Osteoblast (primary cell): ENCODE measurements around the gene MICAL3. TPM values are rescaled to one million over a fixed set of nuclear protein-coding genes. Genes with fewer than 3 reads are reported as not detected.
"Not testable (repeated sequence)": the region's sequence is repeated elsewhere in the genome, so short reads cannot be mapped to it uniquely, and the experiment has no call there.

Source experiments
- DNase-seq: peaks from one replicate; pipeline ENCODE4 v3.0.0; 2011; ENCODE audit warnings: low spot score, mixed read lengths; ENCODE audit not compliant: insufficient read length; ENCODE audit errors: missing footprints
- H2AFZ ChIP-seq: 2 replicates; pipeline ENCODE4 v1.6.0; 2011; ENCODE audit warnings: mild to moderate bottlenecking, low read length
- H3K27ac ChIP-seq: 2 replicates; pipeline ENCODE4 v1.5.1; 2011; ENCODE audit warnings: mild to moderate bottlenecking, low read depth, low read length, moderate library complexity
- H3K27me3 ChIP-seq: 2 replicates; pipeline ENCODE4 v1.6.0; 2012; ENCODE audit warnings: mild to moderate bottlenecking, control low read depth, inconsistent platforms, low read length, moderate library complexity; ENCODE audit not compliant: insufficient read depth
- H3K36me3 ChIP-seq: 2 replicates; pipeline ENCODE4 v1.5.1; 2011; ENCODE audit warnings: mild to moderate bottlenecking, low read length, control low read depth, moderate library complexity; ENCODE audit not compliant: insufficient read depth
- H3K4me1 ChIP-seq: 2 replicates; pipeline ENCODE4 v1.5.1; 2011; ENCODE audit warnings: mild to moderate bottlenecking, low read length, control low read depth, moderate library complexity; ENCODE audit not compliant: insufficient read depth
- H3K4me2 ChIP-seq: 2 replicates; pipeline ENCODE4 v1.6.0; 2011; ENCODE audit warnings: mild to moderate bottlenecking, low read length; ENCODE audit not compliant: insufficient read depth
- H3K4me3 ChIP-seq: fragments of 200-600 bp; sonication (generic); 3 replicates; pipeline ENCODE4 v1.5.1; 2012; ENCODE audit warnings: mild to moderate bottlenecking, low read length, inconsistent platforms; ENCODE audit not compliant: insufficient read depth
- H3K79me2 ChIP-seq: 2 replicates; pipeline ENCODE4 v1.6.0; 2012; ENCODE audit warnings: mild to moderate bottlenecking, low read length, control low read depth, inconsistent platforms; ENCODE audit not compliant: insufficient read depth
- H3K9me3 ChIP-seq: 2 replicates; pipeline ENCODE4 v1.5.1; 2011; ENCODE audit warnings: low read depth, low read length, control low read depth
- H4K20me1 ChIP-seq: 2 replicates; pipeline ENCODE4 v1.6.0; 2012; ENCODE audit warnings: mild to moderate bottlenecking, low read length, control low read depth; ENCODE audit not compliant: insufficient read depth
- total RNA-seq: library from RNA; depleted of rRNA; stranded (reverse); fragments of >200 nt; gene quantifications from 2 replicates; pipeline ENCODE4 v1.2.3, GENCODE V29; 2012
- TF ChIP-seq, protein P1 (sequence below): IDR thresholded peaks from 2 replicates; pipeline ENCODE4 v1.5.1; 2011; ENCODE audit warnings: mild to moderate bottlenecking, low read depth, low read length, moderate library complexity; ENCODE audit errors: extremely low read depth

Gene MICAL3
- total RNA-seq, 1 donor, result 35.1 TPM

DNA sequence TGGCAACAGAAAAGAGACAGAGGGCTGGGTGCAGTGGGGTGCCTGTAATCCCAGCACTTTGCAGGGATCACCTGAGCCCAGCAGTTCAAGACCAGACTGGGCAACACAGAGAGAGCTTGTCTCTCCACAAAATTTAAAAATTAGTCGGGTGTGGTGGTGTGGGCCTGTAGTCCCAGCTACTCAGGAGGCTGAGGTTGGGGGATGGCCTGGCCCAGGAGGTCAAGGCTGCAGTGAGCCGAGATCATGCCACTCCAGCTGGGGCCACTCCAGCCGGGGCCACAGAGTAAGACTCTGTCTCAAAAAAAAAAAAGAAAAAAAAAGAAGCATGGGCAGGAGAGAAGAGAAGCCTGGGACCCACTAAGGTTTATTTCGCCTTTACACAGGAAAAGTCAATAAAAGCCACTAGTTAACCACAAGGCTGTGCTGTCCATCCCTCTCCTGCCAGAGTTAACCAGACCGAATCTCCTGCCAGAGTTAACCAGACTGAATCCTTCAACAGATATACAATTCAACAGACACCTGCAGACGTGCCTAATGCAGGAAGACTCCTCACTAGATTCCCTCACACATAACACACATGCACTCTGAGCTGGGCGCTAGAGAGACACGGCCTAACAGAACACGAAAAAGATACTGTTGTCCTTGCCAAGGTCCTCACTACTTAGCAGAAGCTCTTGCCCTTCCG, 29.8 kb downstream of the MICAL3 start:
- H3K79me2 ChIP-seq, result peaks cover 94% of the 10 kb centered on the region

DNA sequence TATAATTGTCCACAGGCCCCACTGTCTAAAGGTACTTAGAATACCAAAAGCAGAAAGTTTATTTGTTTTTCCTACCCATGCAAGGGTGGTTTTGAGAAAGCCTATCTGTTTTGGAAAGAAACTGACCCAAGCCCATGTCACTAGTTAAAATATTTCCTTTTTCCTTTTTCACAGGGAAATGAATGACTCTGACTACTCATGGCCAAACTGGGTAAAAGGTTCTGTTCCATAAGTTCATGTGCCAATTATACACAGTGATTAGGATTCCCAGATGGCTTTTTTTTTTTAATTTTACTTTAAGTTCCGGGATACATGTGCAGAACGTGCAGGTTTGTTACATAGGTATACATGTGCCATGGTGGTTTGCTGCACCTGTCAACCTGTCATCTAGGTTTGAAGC, 31.4 kb downstream of the MICAL3 start:
- H4K20me1 ChIP-seq, result peaks cover 37% of the 10 kb centered on the region
- H2AFZ ChIP-seq, H3K4me2 ChIP-seq, H3K4me3 ChIP-seq, H3K36me3 ChIP-seq, H3K9me3 ChIP-seq, H3K27me3 ChIP-seq, H3K27ac ChIP-seq: not testable (repeated sequence)
- H3K4me1 ChIP-seq, result peaks cover 32% of the 10 kb centered on the region
- DNase-seq, result peak; percentile 46
- H3K79me2 ChIP-seq, result peaks cover 89% of the 10 kb centered on the region

More for the DNA sequence above, 29.8 kb downstream of the MICAL3 start:
- no peak for DNase-seq
- Histone ChIP-seq H3K4me1 (peaks cover 17% of the 10 kb centered on the region), H2AFZ (no peak overlapping the region), H3K27me3 (no peaks in the 10 kb centered on the region), H3K36me3 (peaks cover 4% of the 10 kb centered on the region), H3K4me3 (no peak overlapping the region), H3K4me2 (no peak overlapping the region), H3K9me3 (no peaks in the 10 kb centered on the region), H4K20me1 (peaks cover 39% of the 10 kb centered on the region), H3K27ac (no peak overlapping the region)
- TF ChIP-seq, protein P1, sequence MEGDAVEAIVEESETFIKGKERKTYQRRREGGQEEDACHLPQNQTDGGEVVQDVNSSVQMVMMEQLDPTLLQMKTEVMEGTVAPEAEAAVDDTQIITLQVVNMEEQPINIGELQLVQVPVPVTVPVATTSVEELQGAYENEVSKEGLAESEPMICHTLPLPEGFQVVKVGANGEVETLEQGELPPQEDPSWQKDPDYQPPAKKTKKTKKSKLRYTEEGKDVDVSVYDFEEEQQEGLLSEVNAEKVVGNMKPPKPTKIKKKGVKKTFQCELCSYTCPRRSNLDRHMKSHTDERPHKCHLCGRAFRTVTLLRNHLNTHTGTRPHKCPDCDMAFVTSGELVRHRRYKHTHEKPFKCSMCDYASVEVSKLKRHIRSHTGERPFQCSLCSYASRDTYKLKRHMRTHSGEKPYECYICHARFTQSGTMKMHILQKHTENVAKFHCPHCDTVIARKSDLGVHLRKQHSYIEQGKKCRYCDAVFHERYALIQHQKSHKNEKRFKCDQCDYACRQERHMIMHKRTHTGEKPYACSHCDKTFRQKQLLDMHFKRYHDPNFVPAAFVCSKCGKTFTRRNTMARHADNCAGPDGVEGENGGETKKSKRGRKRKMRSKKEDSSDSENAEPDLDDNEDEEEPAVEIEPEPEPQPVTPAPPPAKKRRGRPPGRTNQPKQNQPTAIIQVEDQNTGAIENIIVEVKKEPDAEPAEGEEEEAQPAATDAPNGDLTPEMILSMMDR, result no peak

DNA sequence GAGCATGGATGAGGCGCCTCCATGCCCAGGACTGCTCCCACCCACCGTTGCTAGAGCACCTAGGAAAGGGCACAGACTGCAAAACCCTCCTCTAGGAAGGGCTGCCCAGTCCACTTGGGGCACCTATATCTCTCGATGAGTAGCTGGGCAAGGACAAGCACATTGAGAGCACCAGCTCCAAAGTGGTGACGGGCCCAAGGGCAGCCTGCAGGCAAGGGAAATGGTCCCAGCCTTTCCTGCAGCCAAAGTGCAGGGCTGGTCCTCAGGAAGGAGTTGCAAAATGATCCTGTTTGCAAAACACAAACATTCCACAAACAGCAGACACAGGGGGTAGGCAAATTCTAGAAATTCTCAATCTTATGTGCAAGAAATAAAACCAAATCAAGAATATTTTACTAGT, 32.4 kb downstream of the MICAL3 start:
- H3K27ac ChIP-seq, result not testable (repeated sequence)

DNA sequence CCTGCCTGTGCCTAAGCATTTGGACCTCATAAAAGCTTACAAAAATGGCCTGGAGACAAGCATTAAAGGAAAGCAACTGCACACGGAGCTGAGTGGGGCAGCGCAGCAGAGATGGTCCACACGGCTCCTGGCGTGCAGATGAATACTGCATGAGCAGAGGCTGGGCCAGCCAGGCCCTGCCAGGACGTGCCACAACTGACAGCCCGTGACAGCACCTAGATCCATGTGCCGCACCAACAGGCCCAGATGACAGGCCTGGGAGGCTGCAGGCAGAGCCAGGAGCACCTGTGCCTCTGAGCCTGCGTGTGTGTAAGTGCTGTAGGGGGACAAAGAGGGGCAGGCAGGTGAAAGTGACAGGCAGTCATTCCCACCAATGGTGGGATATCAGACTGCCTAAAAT, 33.4 kb downstream of the MICAL3 start:
- Histone ChIP-seq H3K4me3 (no peak overlapping the region), H4K20me1 (peaks cover 32% of the 10 kb centered on the region), H2AFZ (no peak overlapping the region), H3K27ac (peak overlapping the region; percentile 85), H3K9me3 (no peaks in the 10 kb centered on the region), H3K4me2 (no peak overlapping the region), H3K36me3 (no peaks in the 10 kb centered on the region), H3K27me3 (no peaks in the 10 kb centered on the region), H3K4me1 (peaks cover 45% of the 10 kb centered on the region), H3K79me2 (peaks cover 85% of the 10 kb centered on the region)
- DNase-seq, result no peak
- TF ChIP-seq, protein P1, result no peak

More for the DNA sequence above, 32.4 kb downstream of the MICAL3 start:
- not testable (repeated sequence) for H3K9me3 ChIP-seq, H2AFZ ChIP-seq, H3K27me3 ChIP-seq, H3K4me3 ChIP-seq, DNase-seq, H3K4me2 ChIP-seq, H3K36me3 ChIP-seq
- Histone ChIP-seq H4K20me1 (peaks cover 32% of the 10 kb centered on the region), H3K79me2 (peaks cover 89% of the 10 kb centered on the region), H3K4me1 (peaks cover 34% of the 10 kb centered on the region)

DNA sequence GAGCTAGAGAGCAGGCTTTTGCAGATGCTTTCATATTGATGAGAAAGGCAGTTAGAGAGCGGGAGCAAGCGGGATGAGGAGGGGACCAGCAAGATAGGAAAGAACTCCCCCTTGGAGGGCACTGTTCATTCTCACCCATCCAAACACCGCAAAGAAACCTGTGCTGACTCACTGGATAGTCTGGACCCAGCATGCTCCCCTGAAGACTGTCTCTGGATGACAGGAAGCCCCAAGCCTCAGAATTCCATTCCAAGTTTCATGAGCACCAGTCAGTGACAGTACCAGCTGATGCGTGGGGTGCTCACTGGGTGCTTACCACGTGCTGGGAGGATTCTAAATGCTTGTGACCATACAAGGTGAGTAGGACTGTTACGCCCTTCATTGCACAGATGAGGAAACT, 34.2 kb downstream of the MICAL3 start:
- Histone ChIP-seq H4K20me1 (peaks cover 32% of the 10 kb centered on the region), H2AFZ (no peak overlapping the region), H3K9me3 (no peaks in the 10 kb centered on the region), H3K27me3 (no peaks in the 10 kb centered on the region), H3K79me2 (peaks cover 85% of the 10 kb centered on the region), H3K36me3 (no peaks in the 10 kb centered on the region), H3K4me3 (no peak overlapping the region), H3K4me1 (peaks cover 45% of the 10 kb centered on the region), H3K4me2 (no peak overlapping the region), H3K27ac (peak overlapping the region; percentile 85)
- TF ChIP-seq, protein P1, result no peak
- peak; percentile 79 for DNase-seq
